Transverse colon (tissue), 4 donors: ENCODE measurements around the gene NSMF. TPM values are rescaled to one million over a fixed set of nuclear protein-coding genes. Genes with fewer than 3 reads are reported as not detected.

Experiments used
- DNase-seq: peaks from one replicate; pipeline ENCODE4 v3.0.0-alpha.2; 2019
- H3K27ac ChIP-seq, 4 donors: fragments of 200-600 bp; sonication (generic); 2 replicates each; pipeline ENCODE4 v1.5.1; 2016 to 2018; ENCODE audit warnings: inconsistent platforms in 4 of 4
- H3K27me3 ChIP-seq: fragments of 200-600 bp; sonication (generic); 2 replicates; pipeline ENCODE4 v1.5.1; 2017; ENCODE audit warnings: inconsistent platforms
- H3K36me3 ChIP-seq, 4 donors: fragments of 200-600 bp; sonication (generic); 2 replicates each; pipeline ENCODE4 v1.5.1; 2017 to 2019; ENCODE audit warnings: inconsistent platforms in 4 of 4
- H3K4me1 ChIP-seq, 4 donors: fragments of 200-600 bp; sonication (generic); 2 replicates each; pipeline ENCODE4 v1.5.1; 2017 to 2020; ENCODE audit warnings: inconsistent platforms in 4 of 4
- H3K4me3 ChIP-seq, 4 donors: fragments of 200-600 bp; sonication (generic); 1 replicate in 1 of 4; 2 replicates in 3 of 4; pipeline versions ENCODE4 v1.5.1 to v1.6.1; 2017 to 2019; ENCODE audit warnings: inconsistent platforms in 4 of 4
- H3K9me3 ChIP-seq, 2 donors: fragments of 200-600 bp; sonication (generic); 2 replicates each; pipeline ENCODE4 v1.5.1; 2017 to 2019; ENCODE audit warnings: inconsistent platforms in 2 of 2
- CTCF ChIP-seq, 5 experiments: fragments of 200-600 bp in 3 of 5; fragments of 450-650 bp in 2 of 5; sonication (generic) in 3 of 5; IDR thresholded peaks; 1 replicate in 2 of 5; 2 replicates in 3 of 5; pipeline ENCODE4 v1.5.1; 2016 to 2017; ENCODE audit warnings: antibody characterized with exemption in 5 of 5, inconsistent platforms in 3 of 5, mild to moderate bottlenecking in 2 of 5, moderate library complexity in 1 of 5
- EP300 ChIP-seq: sonication (generic); formaldehyde crosslinking; IDR thresholded peaks from one replicate; pipeline ENCODE4 v1.6.1; 2017; ENCODE audit warnings: antibody characterized with exemption, low read depth
- POLR2A ChIP-seq: fragments of 450-650 bp; IDR thresholded peaks from one replicate; pipeline ENCODE4 v1.6.1; 2016; ENCODE audit warnings: antibody characterized with exemption, mild to moderate bottlenecking, moderate library complexity
- POLR2AphosphoS5 ChIP-seq, 3 donors: sonication (generic); formaldehyde crosslinking; IDR thresholded peaks; one replicate each; pipeline ENCODE4 v1.6.1; 2016; ENCODE audit warnings: antibody characterized with exemption in 3 of 3
- WGBS, 2 donors: methylation state at CpG; one replicate each; pipeline ENCODE4 v1.1.5; 2018; ENCODE audit warnings: low coverage in 1 of 2; 5-methylcytosine and 5-hydroxymethylcytosine counted together
- in situ Hi-C, 4 donors: fragments of 200-750 bp; cut with MboI; loops; one replicate each; pipeline versions ENCODE4 v1.15.0 to v1.15.1; 2017; ENCODE audit warnings: low sequenced_read_pairs in 3 of 4, low pct_ligation_motif_present in 1 of 4, low pct_unique_long_range_greater_than_20kb in 1 of 4
- intact Hi-C: fragments of 100-400 bp; cut with DNase I; formaldehyde crosslinking; loops from one replicate; pipeline ENCODE4 v1.15.1; 2023; ENCODE audit warnings: low total_unique reads
- total RNA-seq, 4 donors: library from RNA; depleted of rRNA; stranded (reverse); fragments of >200 nt; gene quantifications; one replicate each; pipeline ENCODE4 v1.1.0, GENCODE V29; 2016

NSMF gene
- total RNA-seq, 4 donors from 2014 or later, result 44.6 to 130 (median 55.2) TPM

- no peak for DNase-seq
- H3K27ac ChIP-seq, result no peak overlapping the region
- no peaks in the 10 kb centered on the region for H3K36me3 ChIP-seq
- in situ Hi-C loops, result no loop called here
- no peak overlapping the region for H3K4me3 ChIP-seq
- no peaks in the 10 kb centered on the region for H3K27me3 ChIP-seq
- H3K4me1 ChIP-seq, result no peaks in the 10 kb centered on the region
- 83 to 87% methylated on average over 10 to 23 of the region's 23 CpGs for WGBS, 2 donors
- intact Hi-C loops, result no loop called here
- TF ChIP-seq EP300 (no peak), POLR2A (no peak), POLR2AphosphoS5 (IDR thresholded peaks at IDR 0.05) (no peak), CTCF (IDR thresholded peaks at IDR 0.05) (no peak)
- H3K9me3 ChIP-seq, result no peaks in the 10 kb centered on the region
These were observed 6.7 kb upstream of the NSMF start for GRCh38 chr9:137465720-137466388.

GRCh38 chr9:137465000-137465719 is 6.0 kb upstream of the NSMF start:
- 88 to 94% methylated on average over 5 to 15 of the region's 23 CpGs for WGBS, 2 donors
- Histone ChIP-seq H3K4me1 (peaks cover 0 to under 1% (median 0%) of the 10 kb centered on the region in 4 donors), H3K27ac (no peak overlapping the region), H3K36me3 (no peaks in the 10 kb centered on the region), H3K27me3 (no peaks in the 10 kb centered on the region), H3K4me3 (no peak overlapping the region), H3K9me3 (no peaks in the 10 kb centered on the region)
- intact Hi-C loops (no loop called here), in situ Hi-C loops (no loop called here)
- no peak for DNase-seq
- TF ChIP-seq EP300 (no peak), POLR2A (no peak), CTCF (IDR thresholded peaks at IDR 0.05) (no peak), POLR2AphosphoS5 (IDR thresholded peaks at IDR 0.05) (no peak)

- in situ Hi-C loops, result no loop called here
- Histone ChIP-seq H3K4me1 (peaks cover 4 to 7% (median 6%) of the 10 kb centered on the region in 4 donors), H3K4me3 (no peak overlapping the region), H3K27me3 (no peaks in the 10 kb centered on the region), H3K36me3 (no peaks in the 10 kb centered on the region), H3K27ac (no peak overlapping the region), H3K9me3 (no peaks in the 10 kb centered on the region)
- 92% methylated on average over 22 of the region's 28 CpGs; no CpG with 5 or more reads in 1 of the 2 donors for WGBS, 2 donors
- DNase-seq, result no peak
- TF ChIP-seq EP300, result no peak
- no peak for TF ChIP-seq POLR2AphosphoS5 (IDR thresholded peaks at IDR 0.05)
- TF ChIP-seq POLR2A, result no peak
- TF ChIP-seq CTCF (IDR thresholded peaks at IDR 0.05), result no peak
- intact Hi-C loops, result no loop called here
These were observed 5.3 kb upstream of the NSMF start for GRCh38 chr9:137464291-137464999.

GRCh38 chr9:137463931-137464290 is 4.8 kb upstream of the NSMF start:
- WGBS, 2 donors, result 97% methylated on average over 15 of the region's 18 CpGs; no CpG with 5 or more reads in 1 of the 2 donors
- in situ Hi-C loops, result no loop called here
- no peaks in the 10 kb centered on the region for H3K36me3 ChIP-seq

More at GRCh38 chr9:137463931-137464290, 4.8 kb upstream of the NSMF start:
- Histone ChIP-seq H3K9me3 (no peaks in the 10 kb centered on the region), H3K4me1 (peaks cover 5 to 9% (median 7%) of the 10 kb centered on the region in 4 donors), H3K27ac (no peak overlapping the region), H3K27me3 (no peaks in the 10 kb centered on the region), H3K4me3 (no peak overlapping the region)
- TF ChIP-seq EP300, result no peak
- no peak for TF ChIP-seq POLR2AphosphoS5 (IDR thresholded peaks at IDR 0.05)
- no peak for TF ChIP-seq POLR2A
- TF ChIP-seq CTCF (IDR thresholded peaks at IDR 0.05), result no peak
- DNase-seq, result no peak
- intact Hi-C loops, result no loop called here
